Breast epithelium (tissue), 4 donors: Measurements from ENCODE around the gene NEU4. TPM values are rescaled to one million over a fixed set of nuclear protein-coding genes. Genes with fewer than 3 reads are reported as not detected.

Source experiments
- DNase-seq, 2 donors: peaks; one replicate each; pipeline ENCODE4 v3.0.0-alpha.2; 2019; ENCODE audit warnings: low spot score in 2 of 2
- H3K27ac ChIP-seq, 2 donors: fragments of 200-600 bp; sonication (generic) in 1 of 2; one replicate each; pipeline ENCODE4 v1.5.1; 2016 to 2019; ENCODE audit warnings: mild to moderate bottlenecking in 1 of 2
- H3K27me3 ChIP-seq, 2 donors: fragments of 200-600 bp; sonication (generic) in 1 of 2; one replicate each; pipeline versions ENCODE4 v1.5.1 to v1.6.0; 2017 to 2019; ENCODE audit warnings: control low read depth in 1 of 2, mild to moderate bottlenecking in 1 of 2
- H3K36me3 ChIP-seq: fragments of 200-600 bp; one replicate; pipeline ENCODE4 v1.5.1; 2019
- H3K4me1 ChIP-seq, 2 donors: fragments of 200-600 bp; sonication (generic); one replicate each; pipeline ENCODE4 v1.5.1; 2016 to 2019; ENCODE audit warnings: control low read depth in 1 of 2
- H3K4me3 ChIP-seq, 3 donors: fragments of 200-600 bp; sonication (generic); 1 replicate in 2 of 3; 2 replicates in 1 of 3; pipeline ENCODE4 v1.5.1; 2016 to 2019; ENCODE audit warnings: mild to moderate bottlenecking in 3 of 3, moderate library complexity in 2 of 3
- H3K9me3 ChIP-seq, 2 donors: fragments of 200-600 bp; sonication (generic) in 1 of 2; one replicate each; pipeline ENCODE4 v1.5.1; 2016 to 2019; ENCODE audit warnings: control low read depth in 1 of 2
- CTCF ChIP-seq, 3 donors: fragments of 450-650 bp; IDR thresholded peaks; one replicate each; pipeline ENCODE4 v1.5.1; 2016 to 2017; ENCODE audit warnings: antibody characterized with exemption in 3 of 3, mild to moderate bottlenecking in 3 of 3, moderate library complexity in 3 of 3
- POLR2A ChIP-seq: fragments of 450-650 bp; IDR thresholded peaks from one replicate; pipeline ENCODE4 v1.6.1; 2016; ENCODE audit warnings: antibody characterized with exemption, mild to moderate bottlenecking, moderate library complexity
- POLR2AphosphoS5 ChIP-seq, 3 donors: sonication (generic); formaldehyde crosslinking; IDR thresholded peaks; one replicate each; pipeline ENCODE4 v1.6.1; 2017; ENCODE audit warnings: antibody characterized with exemption in 3 of 3
- intact Hi-C: fragments of 100-400 bp; cut with DNase I; formaldehyde crosslinking; loops from one replicate; pipeline ENCODE4 v1.15.1; 2023; ENCODE audit warnings: low total_unique reads
- total RNA-seq, 3 donors: library from RNA; depleted of rRNA; stranded (reverse); fragments of >200 nt; gene quantifications; one replicate each; pipeline ENCODE4 v1.1.0, GENCODE V29; 2016

NEU4 gene
- total RNA-seq, 3 donors from 2014 or later = 0.33 to 3.0 (median 0.44) TPM

- intact Hi-C loops = no loop called here
- no peak overlapping the region for H3K27ac ChIP-seq
- no peak overlapping the region for H3K4me3 ChIP-seq
- no peak for DNase-seq
- no peak for TF ChIP-seq CTCF (IDR thresholded peaks at IDR 0.05)
- no peak for TF ChIP-seq POLR2AphosphoS5 (IDR thresholded peaks at IDR 0.05)
- no peak for TF ChIP-seq POLR2A
- no peaks in the 10 kb centered on the region for H3K27me3 ChIP-seq
- no peaks in the 10 kb centered on the region for H3K4me1 ChIP-seq
- no peaks in the 10 kb centered on the region for H3K36me3 ChIP-seq
- no peaks in the 10 kb centered on the region for H3K9me3 ChIP-seq
Observed at GRCh38 chr2:241763551-241764274, 45.3 kb upstream of the NEU4 start.

- Histone ChIP-seq H3K27ac (no peak overlapping the region), H3K4me1 (no peaks in the 10 kb centered on the region), H3K27me3 (no peaks in the 10 kb centered on the region), H3K36me3 (no peaks in the 10 kb centered on the region), H3K9me3 (no peaks in the 10 kb centered on the region), H3K4me3 (no peak overlapping the region)
- DNase-seq = no peak
- intact Hi-C loops = no loop called here
- TF ChIP-seq CTCF (IDR thresholded peaks at IDR 0.05) (no peak), POLR2AphosphoS5 (IDR thresholded peaks at IDR 0.05) (no peak), POLR2A (no peak)
Observed at GRCh38 chr2:241764275-241765241, 44.4 kb upstream of the NEU4 start.

GRCh38 chr2:241767464-241768250 is 41.3 kb upstream of the NEU4 start:
- peak in 1 of 2 donors; percentile 5 for DNase-seq
- H3K27me3 ChIP-seq = no peaks in the 10 kb centered on the region
- H3K27ac ChIP-seq = no peak overlapping the region
- no peaks in the 10 kb centered on the region for H3K36me3 ChIP-seq
- H3K4me3 ChIP-seq = no peak overlapping the region
- H3K4me1 ChIP-seq = no peaks in the 10 kb centered on the region
- intact Hi-C loops = no loop called here
- no peaks in the 10 kb centered on the region for H3K9me3 ChIP-seq
- no peak for TF ChIP-seq POLR2A
- no peak for TF ChIP-seq CTCF (IDR thresholded peaks at IDR 0.05)
- no peak for TF ChIP-seq POLR2AphosphoS5 (IDR thresholded peaks at IDR 0.05)

- Histone ChIP-seq H3K27me3 (no peaks in the 10 kb centered on the region), H3K36me3 (no peaks in the 10 kb centered on the region), H3K27ac (no peak overlapping the region), H3K4me1 (no peaks in the 10 kb centered on the region), H3K4me3 (no peak overlapping the region), H3K9me3 (no peaks in the 10 kb centered on the region)
- no peak for TF ChIP-seq CTCF (IDR thresholded peaks at IDR 0.05)
- TF ChIP-seq POLR2A = no peak
- no peak for TF ChIP-seq POLR2AphosphoS5 (IDR thresholded peaks at IDR 0.05)
- DNase-seq = peak in 1 of 2 donors; percentile 10
- intact Hi-C loops = no loop called here
Observed at GRCh38 chr2:241768251-241768711, 40.7 kb upstream of the NEU4 start.
